OCI-LY7 (cell line): ENCODE data around the gene SIPA1L3. TPM values are rescaled to one million over a fixed set of nuclear protein-coding genes. Genes with fewer than 3 reads are reported as not detected.

Experiments used
- BruUV-seq: library from RNA; stranded (reverse); fragments of 400-500 nt; replicated peaks from 2 replicates; lab custom pipeline; 2021; lab: Mats Ljungman, UMichigan
- CTCF ChIA-PET: fragments of 300-600 bp; sonication (Branson Sonifier 250); formaldehyde crosslinking; loops from one replicate; lab custom pipeline; 2022; ENCODE audit warnings: antibody characterized with exemption; ENCODE audit not compliant: unreplicated experiment; lab: Charles Lee
- POLR2A ChIA-PET: fragments of 300-600 bp; sonication (Branson Sonifier 250); formaldehyde crosslinking; loops from one replicate; lab custom pipeline; 2022; ENCODE audit warnings: antibody characterized with exemption; lab: Charles Lee
- DNase-seq: peaks from one replicate; pipeline ENCODE4 v3.0.0-alpha.2; 2015; ENCODE audit warnings: low spot score
- H2AFZ ChIP-seq: fragments of 200-600 bp; sonication (generic), shearing (Covaris generic); 2 replicates; pipeline ENCODE4 v1.6.1; 2014; ENCODE audit warnings: mild to moderate bottlenecking, antibody characterized with exemption, low read length, moderate library complexity
- H3K27ac ChIP-seq: fragments of 200-600 bp; sonication (generic); 2 replicates; pipeline ENCODE4 v1.5.1; 2014; ENCODE audit warnings: mixed run types, low read depth, mild to moderate bottlenecking, moderate library complexity, low read length, inconsistent platforms; ENCODE audit not compliant: poor library complexity, severe bottlenecking
- H3K36me3 ChIP-seq: fragments of 200-600 bp; sonication (generic); 2 replicates; pipeline ENCODE4 v1.6.1; 2014; ENCODE audit warnings: mild to moderate bottlenecking, antibody characterized with exemption, low read length, moderate library complexity, mixed read lengths; ENCODE audit not compliant: insufficient read depth
- H3K4me1 ChIP-seq: fragments of 200-600 bp; sonication (generic); 2 replicates; pipeline ENCODE4 v1.5.1; 2014; ENCODE audit warnings: mild to moderate bottlenecking, low read length; ENCODE audit not compliant: insufficient read depth, poor library complexity, severe bottlenecking
- H3K4me2 ChIP-seq: fragments of 200-600 bp; sonication (generic); 2 replicates; pipeline ENCODE4 v1.6.1; 2014; ENCODE audit warnings: mild to moderate bottlenecking, low read length
- H3K4me3 ChIP-seq: fragments of 200-600 bp; sonication (generic); 2 replicates; pipeline ENCODE4 v1.5.1; 2014; ENCODE audit warnings: mild to moderate bottlenecking, low read depth, low read length; ENCODE audit not compliant: poor library complexity, severe bottlenecking
- H3K79me2 ChIP-seq: fragments of 200-600 bp; sonication (generic); 2 replicates; pipeline ENCODE4 v1.6.1; 2016; ENCODE audit warnings: low read depth, mild to moderate bottlenecking, low read length, moderate library complexity, mixed read lengths; ENCODE audit not compliant: insufficient read depth
- H3K9me2 ChIP-seq: fragments of 200-600 bp; sonication (generic); 2 replicates; pipeline ENCODE4 v1.6.1; 2016; ENCODE audit warnings: mild to moderate bottlenecking, low read length, mixed read lengths; ENCODE audit not compliant: insufficient read depth
- H3K9me3 ChIP-seq: fragments of 200-600 bp; sonication (generic); 2 replicates; pipeline ENCODE4 v1.6.1; 2014; ENCODE audit warnings: mild to moderate bottlenecking, mixed run types, low read length, mixed read lengths
- H4K20me1 ChIP-seq: fragments of 200-600 bp; sonication (generic); 2 replicates; pipeline ENCODE4 v1.6.1; 2014; ENCODE audit warnings: mild to moderate bottlenecking, antibody characterized with exemption, low read length, moderate library complexity, mixed read lengths; ENCODE audit not compliant: insufficient read depth
- EZH2phosphoT487 ChIP-seq: fragments of 200-600 bp; sonication (generic); IDR thresholded peaks from 2 replicates; pipeline ENCODE4 v1.6.1; 2018; ENCODE audit warnings: low read depth, borderline replicate concordance, mild to moderate bottlenecking, mixed run types, antibody characterized with exemption, low read length, moderate library complexity, mixed read lengths
- intact Hi-C: fragments of 100-400 bp; cut with micrococcal nuclease; formaldehyde crosslinking; loops from one replicate; pipeline ENCODE4 v1.10.0; 2022; ENCODE audit not compliant: unreplicated experiment
- total RNA-seq, 2 experiments: library from RNA; depleted of rRNA in 1 of 2; stranded (reverse); fragments of >200 nt in 1 of 2; shearing (Covaris generic) in 1 of 2; gene quantifications; 2 replicates each; pipeline ENCODE4 v1.2.3, GENCODE V29; 2014 to 2022
- TF ChIP-seq, protein P1 (sequence below): fragments of 200-600 bp; sonication (generic); conservative IDR thresholded peaks from 2 replicates; pipeline ENCODE4 v1.5.1; 2014; ENCODE audit warnings: mild to moderate bottlenecking, antibody characterized with exemption, low read length, moderate library complexity, mixed read lengths

Gene SIPA1L3
- total RNA-seq, 2 experiments from 2014 or later, result 21.2 to 84.4 TPM

DNA sequence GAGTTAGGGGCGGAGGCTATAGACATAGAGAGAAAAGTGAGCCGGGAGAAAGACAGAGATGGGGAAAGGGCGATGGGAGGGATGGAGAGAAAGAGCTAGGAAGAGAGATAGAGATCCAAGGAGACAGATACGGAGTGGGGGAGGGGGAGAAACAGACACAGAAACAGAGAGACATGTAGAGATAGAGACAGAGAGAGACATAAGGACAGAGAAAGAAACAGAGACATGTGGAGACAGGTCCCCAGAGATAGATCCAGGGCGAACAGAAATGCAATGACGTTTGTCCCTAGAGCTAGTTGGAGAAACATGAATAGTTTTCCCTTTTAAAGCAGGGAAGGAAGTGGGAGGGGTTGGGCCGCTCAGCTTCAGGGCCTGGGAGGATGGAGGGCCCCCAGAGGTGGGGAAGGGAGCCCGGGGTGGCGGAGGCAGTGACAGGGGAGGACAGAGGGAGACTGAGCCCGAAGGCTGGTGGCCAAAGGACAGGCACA, 344.6 kb downstream of the SIPA1L3 start:
- Histone ChIP-seq H4K20me1 (no peaks in the 10 kb centered on the region), H3K9me3 (no peaks in the 10 kb centered on the region), H3K27ac (no peak overlapping the region), H3K79me2 (no peaks in the 10 kb centered on the region), H3K36me3 (no peaks in the 10 kb centered on the region), H3K4me1 (peaks cover 5% of the 10 kb centered on the region), H3K4me2 (no peak overlapping the region), H2AFZ (no peak overlapping the region), H3K4me3 (no peak overlapping the region), H3K9me2 (no peaks in the 10 kb centered on the region)
- no peak for DNase-seq
- POLR2A ChIA-PET, result interaction anchor here (0.7 to 1.6 kb wide), 2 partner anchors 14 to 34 kb away, joined by 3 to 6 read pairs; no protein-coding TSS in a partner anchor
- intact Hi-C loops, result no loop called here
- TF ChIP-seq, protein P1, sequence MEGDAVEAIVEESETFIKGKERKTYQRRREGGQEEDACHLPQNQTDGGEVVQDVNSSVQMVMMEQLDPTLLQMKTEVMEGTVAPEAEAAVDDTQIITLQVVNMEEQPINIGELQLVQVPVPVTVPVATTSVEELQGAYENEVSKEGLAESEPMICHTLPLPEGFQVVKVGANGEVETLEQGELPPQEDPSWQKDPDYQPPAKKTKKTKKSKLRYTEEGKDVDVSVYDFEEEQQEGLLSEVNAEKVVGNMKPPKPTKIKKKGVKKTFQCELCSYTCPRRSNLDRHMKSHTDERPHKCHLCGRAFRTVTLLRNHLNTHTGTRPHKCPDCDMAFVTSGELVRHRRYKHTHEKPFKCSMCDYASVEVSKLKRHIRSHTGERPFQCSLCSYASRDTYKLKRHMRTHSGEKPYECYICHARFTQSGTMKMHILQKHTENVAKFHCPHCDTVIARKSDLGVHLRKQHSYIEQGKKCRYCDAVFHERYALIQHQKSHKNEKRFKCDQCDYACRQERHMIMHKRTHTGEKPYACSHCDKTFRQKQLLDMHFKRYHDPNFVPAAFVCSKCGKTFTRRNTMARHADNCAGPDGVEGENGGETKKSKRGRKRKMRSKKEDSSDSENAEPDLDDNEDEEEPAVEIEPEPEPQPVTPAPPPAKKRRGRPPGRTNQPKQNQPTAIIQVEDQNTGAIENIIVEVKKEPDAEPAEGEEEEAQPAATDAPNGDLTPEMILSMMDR, result no peak
- TF ChIP-seq EZH2phosphoT487, result no peak
- CTCF ChIA-PET, result no interaction called here
- no TSS peak for BruUV-seq

- Histone ChIP-seq H2AFZ (no peak overlapping the region), H4K20me1 (no peaks in the 10 kb centered on the region), H3K27ac (no peak overlapping the region), H3K9me3 (no peaks in the 10 kb centered on the region), H3K36me3 (no peaks in the 10 kb centered on the region), H3K4me3 (no peak overlapping the region), H3K9me2 (no peaks in the 10 kb centered on the region), H3K4me1 (peaks cover 5% of the 10 kb centered on the region), H3K79me2 (no peaks in the 10 kb centered on the region), H3K4me2 (no peak overlapping the region)
- TF ChIP-seq, protein P1, result no peak
- TF ChIP-seq EZH2phosphoT487, result no peak
- no peak for DNase-seq
- CTCF ChIA-PET, result no interaction called here
- no TSS peak for BruUV-seq
- POLR2A ChIA-PET, result interaction anchor here (1.6 kb wide), 1 partner anchor 13 kb away, joined by 6 read pairs; no protein-coding TSS in a partner anchor
- intact Hi-C loops, result no loop called here
Observed at GRCh38 chr19:38252385-38252784, 345.4 kb downstream of the SIPA1L3 start.

DNA sequence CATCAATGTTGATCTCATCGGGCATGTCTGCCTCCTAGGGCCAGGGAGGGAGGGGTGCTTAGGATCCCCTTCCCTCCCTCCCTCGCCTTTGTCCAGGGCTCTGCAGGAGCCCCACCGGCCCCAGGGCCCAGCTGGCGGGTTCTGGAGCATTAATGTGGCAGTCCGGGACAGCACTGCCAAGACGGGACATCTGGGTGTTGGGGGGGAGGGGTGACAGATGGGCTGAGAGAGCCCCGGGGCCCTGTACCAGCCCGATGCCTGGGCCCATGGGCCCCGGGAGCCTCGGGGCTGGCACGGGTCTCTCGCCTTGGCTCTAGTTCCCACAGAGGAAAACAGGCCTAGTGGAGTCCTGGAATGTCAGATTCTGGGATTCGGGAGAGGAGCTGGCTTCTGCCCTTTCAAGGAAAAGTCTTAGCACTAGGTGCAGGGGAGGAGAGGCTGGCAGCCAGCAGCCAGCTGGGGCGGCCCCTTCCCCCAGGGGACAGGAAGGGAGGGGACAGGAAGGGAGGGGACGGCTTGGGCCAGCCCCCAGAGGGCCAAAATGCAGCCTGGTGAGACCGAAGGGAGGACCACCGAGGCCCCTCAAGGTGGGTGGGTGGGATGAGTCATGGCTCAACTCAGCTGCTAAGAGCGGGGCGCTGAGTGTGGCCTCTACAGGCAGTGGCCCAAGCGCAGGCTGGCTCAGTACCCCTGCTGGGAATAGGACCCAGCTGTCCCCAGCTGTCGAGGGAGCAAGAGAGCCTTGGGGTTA, 346.1 kb downstream of the SIPA1L3 start:
- CTCF ChIA-PET, result no interaction called here
- no TSS peak for BruUV-seq
- no peaks in the 10 kb centered on the region for H4K20me1 ChIP-seq
- H3K79me2 ChIP-seq, result no peaks in the 10 kb centered on the region
- 0 out of 2 replicates have a peak overlapping the region, but pooled peaks have one; percentile 11 for H3K4me2 ChIP-seq
- H3K4me1 ChIP-seq, result peaks cover 5% of the 10 kb centered on the region
- POLR2A ChIA-PET, result interaction anchor here (1.6 kb wide), 1 partner anchor 13 kb away, joined by 6 read pairs; no protein-coding TSS in a partner anchor
- no peak overlapping the region for H3K27ac ChIP-seq
- no peaks in the 10 kb centered on the region for H3K9me3 ChIP-seq
- H3K36me3 ChIP-seq, result no peaks in the 10 kb centered on the region
- no peak overlapping the region for H2AFZ ChIP-seq
- DNase-seq, result no peak
- intact Hi-C loops, result no loop called here
- no peak for TF ChIP-seq EZH2phosphoT487
- TF ChIP-seq, protein P1, result no peak
- H3K9me2 ChIP-seq, result no peaks in the 10 kb centered on the region
- no peak overlapping the region for H3K4me3 ChIP-seq
